NCI-H2171 treated with DMSO at 0.1 percent for 48 hours (cell line): ENCODE results near the gene NME7.

ENCODE experiments used
- DNase-seq: peaks from one replicate; lab custom pipeline; 2025; lab: John Stamatoyannopoulos, UW

NME7 gene

DNA sequence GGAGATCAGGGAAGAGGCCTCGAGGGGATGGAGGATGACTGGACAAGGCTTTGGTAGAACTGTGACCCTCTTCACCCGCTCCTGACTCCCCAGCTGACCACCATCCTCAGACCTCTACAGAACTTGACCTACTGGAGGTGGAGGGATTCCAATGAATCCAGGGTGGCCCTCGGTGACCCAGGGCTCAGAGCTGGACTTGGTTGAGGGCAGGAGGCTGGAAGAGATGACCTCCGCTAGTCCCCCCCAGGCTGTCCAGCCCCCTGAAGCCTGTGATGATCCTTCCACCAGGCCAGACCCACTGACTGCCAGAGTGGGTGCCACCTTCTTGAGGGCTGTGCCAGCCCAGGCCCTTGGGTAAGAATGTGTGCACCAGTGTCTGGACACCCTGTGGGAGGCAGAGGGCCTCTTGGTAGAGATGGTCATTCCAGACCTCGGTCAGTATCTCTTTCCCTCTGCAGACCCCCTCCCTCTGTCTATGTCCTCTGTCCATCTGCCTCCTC, 216.2 kb downstream of the NME7 start:
- no peak for DNase-seq

DNA sequence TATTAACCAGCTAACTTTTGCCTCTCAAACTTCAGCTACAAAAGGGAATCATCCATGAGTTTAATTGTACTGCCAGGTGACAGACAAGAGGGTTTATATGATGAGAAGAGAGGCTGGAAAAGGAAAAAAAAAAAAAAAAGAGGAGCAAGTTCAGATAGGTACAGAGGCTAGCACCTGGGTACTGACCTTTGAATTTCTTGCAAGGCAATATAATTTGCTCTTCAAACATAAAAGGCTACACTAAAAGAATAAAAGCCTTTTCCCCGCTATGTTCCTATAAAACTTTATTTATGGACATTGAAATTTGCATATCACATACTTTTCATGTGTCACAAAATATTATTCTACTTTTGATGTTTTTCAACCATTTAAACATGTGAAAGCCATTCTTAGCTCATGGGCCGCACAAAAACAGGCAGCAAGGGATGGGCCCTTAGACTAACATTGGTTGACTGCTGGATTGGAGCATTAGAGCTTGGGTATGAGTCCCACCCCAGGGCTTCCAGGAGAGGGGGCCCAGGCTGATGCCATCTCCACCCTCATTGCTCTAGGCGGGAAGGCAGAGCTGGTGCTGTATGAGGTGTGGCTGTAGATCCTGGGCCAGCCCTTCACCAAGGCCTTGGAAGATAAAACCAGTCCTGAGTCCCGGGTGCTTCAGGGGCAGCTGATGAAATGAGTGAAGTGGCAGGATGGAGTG, 216.8 kb downstream of the NME7 start:
- no peak for DNase-seq

DNA sequence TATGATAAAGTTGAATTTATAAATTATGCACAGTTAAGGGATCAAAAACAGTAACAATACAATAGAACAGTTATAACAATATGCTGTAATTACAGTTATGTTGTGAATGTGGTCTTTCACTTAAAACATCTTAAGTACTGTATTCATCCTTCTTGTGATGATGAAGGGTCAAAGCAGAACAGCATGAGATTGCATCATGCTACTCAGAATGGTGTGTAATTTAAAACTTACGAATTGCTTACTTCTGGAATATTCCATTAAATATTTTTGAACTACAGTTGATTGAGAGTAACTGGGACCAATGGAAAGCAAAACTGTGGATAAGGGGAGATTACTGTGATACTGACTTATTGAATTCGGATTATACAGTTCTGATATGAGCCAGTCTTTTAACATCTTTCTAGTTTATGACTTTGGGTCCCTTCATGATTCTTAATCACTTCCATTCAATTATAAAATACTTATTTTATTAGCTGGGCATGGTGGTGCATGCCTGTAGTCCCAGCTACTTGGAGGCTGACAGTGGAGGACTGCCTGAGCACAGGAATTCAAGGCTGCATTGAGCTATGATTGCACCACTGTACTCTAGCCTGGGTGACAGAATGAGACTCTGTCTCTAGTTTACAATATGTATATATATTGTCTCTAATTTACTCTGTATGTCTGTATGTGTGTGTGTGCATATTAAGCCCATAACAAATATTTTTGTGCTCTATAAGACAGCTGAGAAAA, 217.9 kb downstream of the NME7 start:
- DNase-seq, result no peak

DNA sequence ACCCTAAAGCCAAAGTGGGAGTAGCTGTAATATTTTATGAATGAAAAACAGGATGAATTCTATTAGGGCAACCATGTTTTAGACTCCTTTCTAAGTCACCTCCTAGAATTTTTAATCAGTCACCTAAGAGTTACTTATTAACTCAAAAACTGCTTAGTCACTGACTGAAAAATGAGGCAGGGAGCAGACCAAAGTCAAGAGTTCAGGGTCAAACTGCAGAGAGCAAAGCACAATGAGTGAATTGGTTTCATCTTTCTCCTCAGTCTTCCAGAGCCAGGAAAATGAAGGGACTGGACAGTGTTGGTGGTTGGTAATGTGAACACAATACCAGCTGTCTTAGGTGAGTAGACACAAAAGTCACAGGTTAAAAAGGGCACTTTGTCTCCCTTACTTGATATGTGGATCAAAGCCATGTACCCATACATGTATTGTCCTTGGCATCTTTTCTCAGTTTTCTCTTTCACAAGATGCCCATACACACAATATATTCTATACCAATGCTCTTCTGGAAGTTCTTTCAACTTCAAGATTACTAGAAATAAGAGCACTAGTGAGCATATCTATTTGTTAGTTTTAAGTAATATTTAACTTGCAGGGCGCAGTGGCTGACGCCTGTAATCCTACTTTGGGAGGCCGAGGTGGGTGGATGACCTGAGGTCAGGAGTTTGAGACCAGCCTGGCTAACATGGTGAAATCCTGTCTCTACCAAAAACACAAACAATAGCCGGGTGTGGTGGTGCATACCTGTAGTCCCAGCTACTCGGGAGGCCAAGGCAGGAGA, 218.9 kb downstream of the NME7 start:
- no peak for DNase-seq

DNA sequence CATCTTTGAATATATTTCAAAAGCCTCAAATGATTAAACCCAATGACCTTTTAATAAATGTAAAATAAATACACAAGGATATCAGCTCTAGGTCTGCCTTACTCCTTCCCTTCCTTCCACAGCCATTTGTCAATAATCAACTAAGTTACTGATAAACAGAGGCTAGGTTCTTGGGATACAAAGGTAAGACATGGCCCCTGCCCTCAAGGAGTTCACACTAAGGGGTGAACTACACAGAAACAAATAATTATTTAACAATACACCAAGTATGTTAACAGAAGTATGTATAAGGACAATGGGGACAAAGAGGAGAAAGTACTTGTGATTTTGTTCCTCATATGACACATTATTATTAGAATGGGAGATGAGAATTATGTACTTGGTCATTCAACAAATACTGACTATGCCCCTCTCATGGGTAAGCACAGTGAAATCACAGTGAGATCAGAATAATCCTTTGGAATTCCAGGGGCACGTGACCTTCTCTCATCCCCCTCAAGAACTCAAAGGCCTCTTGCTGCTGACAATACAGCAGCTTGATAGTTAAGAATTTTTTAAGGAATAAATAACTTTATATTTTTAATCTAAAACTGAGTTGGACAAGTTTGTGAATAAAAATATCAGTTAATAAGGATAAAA, 220.9 kb downstream of the NME7 start:
- DNase-seq, result no peak

DNA sequence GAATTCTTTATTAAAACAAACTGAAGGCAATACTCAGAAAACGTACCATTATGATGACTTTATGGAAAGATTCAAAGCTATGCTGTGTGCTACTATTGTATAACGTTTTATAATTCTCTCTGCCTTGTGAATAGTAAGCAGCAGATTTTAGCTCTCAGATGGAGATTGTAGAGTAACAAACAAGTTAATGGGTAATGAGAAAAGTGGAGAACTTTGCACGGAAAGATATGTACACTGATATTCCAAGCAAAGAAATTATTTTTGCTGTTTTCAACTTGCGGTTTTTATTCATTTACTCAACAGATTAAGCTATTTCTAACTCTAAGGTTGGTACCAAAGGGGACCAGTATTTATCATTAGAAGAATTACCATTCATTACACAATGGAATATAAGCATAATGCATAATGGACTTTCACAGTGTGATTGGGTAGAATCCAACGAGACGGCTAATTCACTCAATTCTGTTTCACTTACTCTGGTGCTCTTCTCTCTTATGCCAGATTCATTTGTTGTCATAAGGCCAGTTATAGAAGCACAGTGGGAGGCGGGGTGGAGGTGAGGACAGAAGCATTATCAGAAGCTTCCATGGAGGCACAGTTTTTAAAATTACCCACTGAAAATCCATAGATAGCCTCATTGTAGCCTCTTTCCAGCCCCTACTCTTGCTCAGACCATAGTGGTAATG, 222.5 kb downstream of the NME7 start:
- no peak for DNase-seq

DNA sequence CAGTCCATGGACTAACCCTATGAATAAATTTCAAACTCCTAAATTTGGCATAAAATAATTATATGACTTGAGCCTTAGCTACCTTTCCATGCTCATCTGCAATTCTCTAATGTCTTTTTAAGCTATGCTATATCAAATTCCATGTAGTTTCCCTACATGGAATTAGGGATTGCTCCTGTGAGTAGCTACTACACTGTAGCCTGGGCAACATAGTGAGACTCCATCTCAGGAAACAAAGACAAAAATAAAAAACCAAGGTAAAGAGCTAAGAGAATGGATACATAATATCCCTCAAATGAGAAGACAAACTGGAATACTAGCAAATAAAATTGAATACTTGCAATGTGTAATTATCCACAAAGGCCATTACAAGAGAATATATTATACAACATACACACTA, 223.6 kb downstream of the NME7 start:
- no peak for DNase-seq

DNA sequence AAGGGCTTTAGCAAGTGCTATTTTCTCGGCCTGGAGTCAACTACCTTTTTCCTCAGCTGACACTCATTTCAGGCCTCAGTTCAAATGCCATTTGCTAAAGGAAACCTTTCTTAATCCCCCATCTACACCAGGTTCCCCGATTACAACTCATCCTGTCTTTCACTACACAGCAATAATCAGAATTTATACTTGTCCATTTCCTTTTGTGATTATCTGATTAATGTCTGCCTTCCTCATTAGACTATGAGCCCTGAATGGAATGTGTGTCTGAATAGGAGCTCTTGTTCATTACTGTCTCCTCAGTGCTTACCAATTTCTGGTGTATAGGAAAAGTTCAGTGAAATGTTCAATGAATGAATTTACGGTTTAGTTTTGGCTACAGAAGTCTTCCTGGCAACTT, 224.3 kb downstream of the NME7 start:
- no peak for DNase-seq

DNA sequence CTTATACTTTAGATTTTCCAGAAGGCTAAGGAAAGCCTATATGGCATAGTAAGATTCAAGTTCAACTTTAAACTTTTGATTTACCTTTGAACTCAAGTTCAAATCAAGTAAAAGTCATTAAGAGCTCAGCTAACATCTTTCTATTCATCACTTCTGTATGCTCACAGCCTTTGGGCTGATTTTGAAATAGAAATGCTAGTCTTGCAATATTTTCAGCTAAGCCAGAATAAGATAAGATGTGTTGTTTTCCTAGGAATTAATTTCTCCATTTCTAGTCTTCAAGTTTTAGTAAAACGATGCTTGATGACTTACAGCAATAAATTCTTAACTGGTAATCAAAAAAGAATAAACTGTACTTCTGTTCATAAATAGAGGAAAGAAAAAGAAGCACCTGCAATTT, 225.5 kb downstream of the NME7 start:
- DNase-seq, result no peak

DNA sequence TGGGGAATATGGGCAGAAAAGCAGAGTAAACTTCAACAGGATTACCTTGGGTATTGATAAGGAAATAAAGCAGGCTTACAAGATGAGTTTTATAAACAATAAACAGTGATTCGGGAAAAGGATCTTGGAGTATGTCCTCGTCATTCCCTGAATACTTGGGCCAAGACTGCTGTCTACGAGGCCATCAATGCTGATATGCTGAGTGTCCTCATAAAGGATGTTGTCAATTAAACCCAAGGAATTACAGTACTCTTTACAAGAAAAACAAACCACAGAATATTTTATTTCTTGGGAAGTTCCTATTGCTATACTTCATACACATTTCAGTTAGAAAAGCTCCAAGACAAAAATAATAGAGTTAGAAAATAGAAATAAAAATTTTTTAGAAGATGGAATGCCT, 226.2 kb downstream of the NME7 start:
- DNase-seq, result no peak

DNA sequence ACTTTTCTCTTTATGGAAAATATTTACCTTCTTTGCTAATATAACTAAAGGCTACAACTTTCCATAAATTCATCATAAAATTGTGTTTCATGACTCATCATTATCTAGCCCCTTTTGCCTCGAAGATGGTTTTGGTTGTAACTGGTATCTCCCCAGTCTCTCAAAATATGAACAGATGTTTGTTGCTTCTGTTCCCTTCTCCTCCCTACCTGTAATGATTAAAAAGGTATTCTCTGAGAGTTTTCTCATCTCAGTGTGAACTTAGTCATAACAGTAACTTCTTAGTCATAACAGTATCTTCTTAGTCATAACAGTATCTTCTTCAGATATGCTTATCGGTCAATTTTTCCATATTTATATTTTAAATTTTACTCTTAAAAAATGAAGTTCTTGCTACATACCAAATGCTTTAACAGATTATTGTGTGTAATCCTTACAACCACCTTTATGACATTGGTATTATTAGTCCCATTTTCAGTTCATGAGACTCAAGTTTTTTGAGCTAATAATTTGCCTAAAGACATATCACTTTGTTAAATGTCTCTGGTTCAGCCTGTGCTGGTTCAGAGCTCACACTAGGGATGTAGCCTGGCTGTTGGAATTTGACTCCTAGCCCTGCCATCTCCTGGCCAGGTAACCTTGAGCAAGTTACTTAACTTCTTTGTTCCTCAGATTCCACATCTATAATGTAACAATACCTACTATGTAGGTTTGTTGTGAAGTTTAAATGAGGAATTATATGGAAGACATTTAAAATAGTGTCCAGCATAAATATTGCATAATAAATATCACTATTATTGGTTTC, 228.5 kb downstream of the NME7 start:
- DNase-seq, result no peak

DNA sequence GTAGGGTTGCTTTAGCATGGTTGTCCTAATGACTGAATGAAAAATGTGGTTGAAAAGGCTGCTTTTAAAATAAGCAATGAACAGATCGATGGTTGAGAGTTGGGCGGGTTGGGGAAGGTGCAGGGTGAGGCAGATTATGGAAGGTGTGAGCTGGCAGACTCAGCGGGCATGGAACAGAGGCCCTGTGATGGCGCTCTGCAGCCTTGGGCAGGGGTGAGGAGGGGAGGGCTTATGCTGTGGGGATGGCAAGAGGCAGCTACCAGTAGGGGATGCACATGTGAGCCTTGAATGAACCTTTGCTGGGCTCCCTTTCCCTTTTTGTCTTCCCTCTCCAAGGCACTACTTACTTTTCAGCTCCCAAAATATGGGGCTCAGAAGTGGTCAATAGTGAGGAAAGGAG, 230.2 kb downstream of the NME7 start:
- DNase-seq, result no peak

DNA sequence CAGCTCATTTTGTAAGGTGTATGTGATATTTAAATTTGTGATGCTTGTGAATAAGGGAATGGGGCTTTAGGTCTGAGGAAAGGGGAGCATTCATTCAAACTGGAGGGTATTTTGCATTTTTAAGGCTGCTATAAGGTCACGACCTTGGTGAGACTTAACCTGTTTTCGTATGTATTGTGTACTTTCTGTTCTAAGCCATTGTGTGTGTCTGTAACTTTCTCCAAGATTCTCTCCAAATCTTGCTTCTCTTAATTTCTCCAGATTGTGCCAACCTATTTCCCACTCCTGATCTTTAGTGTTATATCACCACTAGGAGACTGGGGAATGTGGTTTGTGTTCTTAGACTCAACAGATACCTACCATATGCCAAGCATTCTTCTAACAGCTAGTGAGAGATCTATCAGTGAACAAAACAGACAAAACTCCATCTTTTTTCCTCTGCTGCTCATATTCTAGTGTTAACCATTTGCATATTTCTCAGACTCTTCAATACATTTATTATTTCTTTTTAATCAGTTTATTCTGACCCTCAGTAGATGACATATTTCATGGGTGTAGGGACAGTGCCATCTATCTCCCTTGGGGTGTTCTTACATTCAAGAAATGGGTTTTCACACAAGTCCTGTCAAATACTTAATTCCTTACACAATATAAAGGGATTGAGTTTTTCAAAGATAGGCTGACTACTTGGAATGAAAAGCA, 233.6 kb downstream of the NME7 start:
- peak; percentile 8 for DNase-seq

DNA sequence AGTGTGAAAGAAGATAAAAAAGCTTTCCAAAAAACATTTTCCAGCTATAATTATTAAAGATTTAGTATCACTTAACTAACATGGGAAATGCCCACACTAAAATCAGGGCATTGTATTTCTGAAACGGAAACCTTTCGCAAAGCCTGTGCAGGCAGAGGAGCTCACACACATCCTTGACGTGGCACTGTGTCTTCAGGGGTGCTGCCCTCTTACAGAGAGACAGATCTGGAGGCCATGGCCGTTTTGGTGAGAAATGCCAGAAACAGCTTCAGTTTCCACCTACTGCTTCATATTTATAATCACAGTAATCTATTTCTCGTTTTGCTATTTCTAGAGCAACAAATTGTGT, 234.4 kb downstream of the NME7 start:
- DNase-seq, result no peak

DNA sequence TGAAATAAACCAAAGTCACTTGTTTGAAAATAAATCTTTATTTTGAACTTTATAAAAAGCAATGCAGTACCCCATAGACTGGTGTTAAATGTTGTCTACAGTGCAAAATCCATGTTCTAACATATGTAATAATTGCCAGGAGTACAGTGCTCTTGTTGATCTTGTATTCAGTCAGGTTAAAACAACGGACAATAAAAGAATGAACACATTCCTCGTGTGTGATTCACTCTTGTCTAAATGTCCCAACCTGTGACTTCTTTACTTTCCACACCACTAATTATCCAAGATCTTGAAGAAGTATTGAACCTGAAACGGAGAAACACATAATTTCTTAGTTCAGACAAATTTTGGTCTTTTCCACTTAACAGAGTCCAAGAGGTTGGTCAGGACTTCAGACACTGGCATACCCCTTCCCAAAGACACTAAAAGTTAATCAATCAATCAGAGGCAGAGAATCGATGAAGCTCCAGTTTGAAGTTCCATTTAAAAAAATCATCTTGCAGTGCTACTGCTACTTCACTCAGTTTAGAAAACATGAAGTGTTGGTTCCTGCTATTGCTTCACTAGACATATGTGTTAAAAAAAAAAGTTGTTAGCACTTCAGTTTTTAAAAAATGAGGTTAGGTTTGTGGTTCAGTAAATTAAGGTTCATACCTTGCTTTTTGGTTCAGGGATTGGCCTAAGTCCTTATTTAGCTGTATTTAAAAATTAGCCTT, 234.9 kb downstream of the NME7 start:
- DNase-seq, result no peak

DNA sequence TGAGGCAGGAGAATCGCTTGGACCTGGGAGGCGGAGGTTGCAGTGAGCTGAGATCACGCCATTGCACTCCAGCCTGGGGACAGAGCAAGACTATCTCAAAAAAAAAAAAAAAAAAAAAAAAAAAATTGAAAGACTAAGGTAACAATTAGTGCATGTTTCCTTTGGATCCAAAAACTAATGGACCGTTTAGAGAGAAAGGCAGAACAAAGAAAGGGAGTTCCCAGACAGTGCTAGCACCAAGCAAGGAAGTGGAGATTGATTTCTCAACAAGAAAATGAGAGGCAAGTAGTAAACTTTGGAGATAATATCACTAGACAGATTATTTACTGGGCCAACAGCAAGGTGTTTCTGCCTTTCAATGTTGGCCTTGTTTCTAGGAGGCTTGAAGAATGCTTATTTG, 236.9 kb downstream of the NME7 start:
- no peak for DNase-seq

DNA sequence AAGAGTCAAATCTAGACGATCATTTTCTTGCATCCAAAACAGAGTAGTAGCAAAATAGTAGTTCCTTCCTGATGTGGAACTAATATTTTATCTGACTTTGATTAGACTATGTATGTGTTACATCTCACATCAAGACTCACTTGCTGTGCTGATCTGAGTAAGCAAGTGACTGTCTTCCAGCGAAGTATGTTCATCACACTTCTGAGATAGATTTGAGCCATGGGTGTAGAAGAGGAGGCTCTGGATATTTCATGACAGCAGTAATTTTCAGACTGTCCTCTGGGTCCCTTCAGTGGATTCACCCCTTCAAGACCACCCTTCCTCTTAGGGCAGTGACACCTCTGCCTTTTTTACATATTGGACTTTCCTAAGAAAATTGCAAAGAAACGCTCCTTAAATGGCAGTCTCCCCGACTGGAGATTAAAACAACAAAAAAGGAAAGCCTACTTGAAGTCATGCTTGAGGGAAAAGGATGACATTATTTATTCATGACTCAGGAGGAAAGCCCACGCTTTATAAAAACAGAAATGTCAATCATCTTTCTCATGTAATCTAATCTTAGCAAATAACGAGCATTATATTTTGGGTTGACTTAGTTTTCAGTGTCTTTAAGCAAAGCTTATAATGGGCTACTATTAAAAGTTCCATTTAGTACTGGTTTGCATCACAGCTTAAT, 238.3 kb downstream of the NME7 start:
- DNase-seq, result no peak

DNA sequence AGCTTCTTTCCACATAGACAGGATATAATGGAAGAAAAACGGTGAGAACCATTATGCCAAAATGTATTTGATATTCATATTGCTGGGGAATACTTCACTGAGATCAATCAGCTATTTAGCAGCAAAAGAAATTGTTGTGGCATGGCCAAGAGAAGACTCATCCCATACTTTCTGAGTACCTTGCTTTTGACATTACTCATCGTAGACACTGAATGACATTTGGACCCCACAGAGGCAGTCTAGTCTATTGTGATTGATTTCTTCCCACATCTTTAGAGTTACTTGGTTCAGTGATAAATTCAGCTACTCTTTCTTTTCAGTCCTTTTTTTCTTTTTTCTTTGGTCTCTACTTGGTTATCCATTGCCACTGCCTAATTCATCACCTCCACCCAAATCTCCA, 239.0 kb downstream of the NME7 start:
- DNase-seq, result no peak

DNA sequence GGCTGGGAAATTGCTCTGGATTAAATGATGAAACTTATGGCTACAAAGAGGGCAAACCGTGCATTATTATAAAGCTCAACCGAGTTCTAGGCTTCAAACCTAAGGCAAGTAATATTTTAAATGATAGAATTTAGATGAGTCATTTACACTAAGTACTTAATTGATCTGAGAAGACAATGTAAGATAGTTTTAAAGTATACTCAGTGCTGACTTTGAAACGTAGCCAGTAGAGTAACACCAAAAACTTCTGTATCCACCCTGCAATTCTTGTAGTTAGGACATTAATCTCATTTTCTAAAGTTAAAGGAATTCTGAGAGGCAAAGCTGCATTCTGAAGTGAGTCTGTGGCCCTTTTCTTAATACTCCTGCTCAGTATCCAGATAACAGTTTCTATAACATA, 240.3 kb downstream of the NME7 start:
- no peak for DNase-seq
